Effector memory CD4-positive, alpha-beta T cell (primary cell): ENCODE results near the gene ADAMTS3.

ENCODE experiments used
- DNase-seq, 3 donors: peaks; one replicate each; pipeline ENCODE4 v3.0.0-alpha.2; 2020
- H3K27ac ChIP-seq: 2 replicates; pipeline ENCODE4 v1.7.0; 2013; ENCODE audit warnings: mild to moderate bottlenecking, low read length, moderate library complexity; ENCODE audit not compliant: insufficient read depth, poor library complexity, severe bottlenecking
- H3K27me3 ChIP-seq: replicated peaks from 2 replicates; pipeline ENCODE4 v1.7.0; 2013; ENCODE audit warnings: mild to moderate bottlenecking, low read length; ENCODE audit not compliant: insufficient read depth, control insufficient read depth, poor library complexity, severe bottlenecking
- H3K36me3 ChIP-seq: 2 replicates; pipeline ENCODE4 v1.7.0; 2013; ENCODE audit warnings: mild to moderate bottlenecking, low read length, moderate library complexity; ENCODE audit not compliant: control insufficient read depth, insufficient read depth
- H3K4me1 ChIP-seq: 2 replicates; pipeline ENCODE4 v1.7.0; 2013; ENCODE audit warnings: low read length, mild to moderate bottlenecking; ENCODE audit not compliant: control insufficient read depth, insufficient read depth, poor library complexity, severe bottlenecking
- H3K4me3 ChIP-seq: 2 replicates; pipeline ENCODE4 v1.7.0; 2013; ENCODE audit warnings: low read length, low read depth, mild to moderate bottlenecking; ENCODE audit not compliant: insufficient read depth, poor library complexity, severe bottlenecking
- H3K9me3 ChIP-seq: 2 replicates; pipeline ENCODE4 v1.7.0; 2013; ENCODE audit warnings: mild to moderate bottlenecking, low read length, moderate library complexity; ENCODE audit not compliant: control insufficient read depth

Gene ADAMTS3

GRCh38 chr4:72446353-72447055 lies 122.5 kb downstream of the ADAMTS3 start:
- Histone ChIP-seq H3K27ac (no peak overlapping the region), H3K36me3 (no peaks in the 10 kb centered on the region), H3K27me3 (no peaks in the 10 kb centered on the region), H3K4me1 (no peaks in the 10 kb centered on the region), H3K9me3 (no peaks in the 10 kb centered on the region), H3K4me3 (no peak overlapping the region)
- DNase-seq, result no peak

GRCh38 chr4:72444092-72444491 lies 124.9 kb downstream of the ADAMTS3 start:
- DNase-seq, result no peak
- no peaks in the 10 kb centered on the region for H3K4me1 ChIP-seq

GRCh38 chr4:72442715-72443114 lies 126.3 kb downstream of the ADAMTS3 start:
- H3K27me3 ChIP-seq, result no peaks in the 10 kb centered on the region
- H3K27ac ChIP-seq, result no peak overlapping the region
- no peaks in the 10 kb centered on the region for H3K9me3 ChIP-seq
- no peak overlapping the region for H3K4me3 ChIP-seq
- H3K4me1 ChIP-seq, result no peaks in the 10 kb centered on the region
- H3K36me3 ChIP-seq, result no peaks in the 10 kb centered on the region
- DNase-seq, result no peak

More at GRCh38 chr4:72444092-72444491, 124.9 kb downstream of the ADAMTS3 start:
- Histone ChIP-seq H3K4me3 (no peak overlapping the region), H3K9me3 (no peaks in the 10 kb centered on the region), H3K27me3 (no peaks in the 10 kb centered on the region), H3K36me3 (no peaks in the 10 kb centered on the region), H3K27ac (no peak overlapping the region)

- Histone ChIP-seq H3K4me1 (no peaks in the 10 kb centered on the region), H3K27me3 (no peaks in the 10 kb centered on the region), H3K27ac (no peak overlapping the region), H3K4me3 (no peak overlapping the region), H3K9me3 (no peaks in the 10 kb centered on the region), H3K36me3 (no peaks in the 10 kb centered on the region)
- DNase-seq, result no peak
Measured at GRCh38 chr4:72442147-72442546, 126.9 kb downstream of the ADAMTS3 start.

GRCh38 chr4:72440386-72440785 lies 128.6 kb downstream of the ADAMTS3 start:
- no peak overlapping the region for H3K27ac ChIP-seq
- H3K36me3 ChIP-seq, result no peaks in the 10 kb centered on the region
- H3K4me1 ChIP-seq, result no peaks in the 10 kb centered on the region
- no peak overlapping the region for H3K4me3 ChIP-seq
- H3K9me3 ChIP-seq, result no peaks in the 10 kb centered on the region
- no peaks in the 10 kb centered on the region for H3K27me3 ChIP-seq
- DNase-seq, result no peak

GRCh38 chr4:72432975-72433374 lies 136.0 kb downstream of the ADAMTS3 start:
- H3K27me3 ChIP-seq, result no peaks in the 10 kb centered on the region
- no peak for DNase-seq
- no peaks in the 10 kb centered on the region for H3K36me3 ChIP-seq

GRCh38 chr4:72432282-72432681 lies 136.7 kb downstream of the ADAMTS3 start:
- Histone ChIP-seq H3K27ac (no peak overlapping the region), H3K9me3 (no peaks in the 10 kb centered on the region), H3K27me3 (no peaks in the 10 kb centered on the region), H3K4me3 (no peak overlapping the region), H3K36me3 (no peaks in the 10 kb centered on the region), H3K4me1 (no peaks in the 10 kb centered on the region)
- no peak for DNase-seq

More at GRCh38 chr4:72432975-72433374, 136.0 kb downstream of the ADAMTS3 start:
- H3K4me1 ChIP-seq, result no peaks in the 10 kb centered on the region
- no peaks in the 10 kb centered on the region for H3K9me3 ChIP-seq
- no peak overlapping the region for H3K27ac ChIP-seq
- H3K4me3 ChIP-seq, result no peak overlapping the region

GRCh38 chr4:72430988-72431387 lies 138.0 kb downstream of the ADAMTS3 start:
- Histone ChIP-seq H3K4me3 (no peak overlapping the region), H3K9me3 (no peaks in the 10 kb centered on the region), H3K36me3 (no peaks in the 10 kb centered on the region), H3K27ac (no peak overlapping the region), H3K27me3 (no peaks in the 10 kb centered on the region), H3K4me1 (no peaks in the 10 kb centered on the region)
- no peak for DNase-seq

- no peak overlapping the region for H3K4me3 ChIP-seq
- DNase-seq, result no peak
- no peaks in the 10 kb centered on the region for H3K9me3 ChIP-seq
- H3K27ac ChIP-seq, result no peak overlapping the region
- no peaks in the 10 kb centered on the region for H3K4me1 ChIP-seq
- no peaks in the 10 kb centered on the region for H3K27me3 ChIP-seq
- H3K36me3 ChIP-seq, result no peaks in the 10 kb centered on the region
Measured at GRCh38 chr4:72430050-72430449, 139.0 kb downstream of the ADAMTS3 start.

GRCh38 chr4:72429397-72429889 lies 139.6 kb downstream of the ADAMTS3 start:
- Histone ChIP-seq H3K36me3 (no peaks in the 10 kb centered on the region), H3K9me3 (no peaks in the 10 kb centered on the region), H3K27ac (no peak overlapping the region), H3K27me3 (no peaks in the 10 kb centered on the region), H3K4me3 (no peak overlapping the region), H3K4me1 (no peaks in the 10 kb centered on the region)
- DNase-seq, result no peak
